ENCODE results near the gene B9D2.

Gene B9D2

GRCh38 chr19:41327576-41328156 lies 36.3 kb downstream of the B9D2 start:
- peak; percentile 51 for DNase-seq (ENCODE audit: low read depth, low spot score)

GRCh38 chr19:41327076-41327575 lies 36.8 kb downstream of the B9D2 start:
- DNase-seq (ENCODE audit: low read depth, low spot score) = no peak

- no peak for DNase-seq (ENCODE audit: low read depth, low spot score)
Measured at GRCh38 chr19:41325947-41326706, 37.8 kb downstream of the B9D2 start.

- no peak for DNase-seq (ENCODE audit: low read depth, low spot score)
Measured at GRCh38 chr19:41325640-41325946, 38.4 kb downstream of the B9D2 start.

GRCh38 chr19:41324921-41325639 lies 38.9 kb downstream of the B9D2 start:
- no peak for DNase-seq (ENCODE audit: low read depth, low spot score)

- DNase-seq (ENCODE audit: low read depth, low spot score) = no peak
Measured at GRCh38 chr19:41324231-41324702, 39.7 kb downstream of the B9D2 start.

- no peak for DNase-seq (ENCODE audit: low read depth, low spot score)
Measured at GRCh38 chr19:41323430-41324125, 40.4 kb downstream of the B9D2 start.

GRCh38 chr19:41323023-41323422 lies 40.9 kb downstream of the B9D2 start:
- no peak for DNase-seq (ENCODE audit: low read depth, low spot score)

- DNase-seq (ENCODE audit: low read depth, low spot score) = no peak
Measured at GRCh38 chr19:41322451-41322850, 41.5 kb downstream of the B9D2 start.

GRCh38 chr19:41321600-41322270 lies 42.2 kb downstream of the B9D2 start:
- DNase-seq (ENCODE audit: low read depth, low spot score) = no peak

GRCh38 chr19:41321204-41321599 lies 42.7 kb downstream of the B9D2 start:
- DNase-seq (ENCODE audit: low read depth, low spot score) = no peak

- DNase-seq (ENCODE audit: low read depth, low spot score) = no peak
Measured at GRCh38 chr19:41320568-41320967, 43.4 kb downstream of the B9D2 start.

- no peak for DNase-seq (ENCODE audit: low read depth, low spot score)
Measured at GRCh38 chr19:41320185-41320518, 43.8 kb downstream of the B9D2 start.

GRCh38 chr19:41319500-41320184 lies 44.3 kb downstream of the B9D2 start:
- no peak for DNase-seq (ENCODE audit: low read depth, low spot score)

GRCh38 chr19:41318696-41319499 lies 45.1 kb downstream of the B9D2 start:
- no peak for DNase-seq (ENCODE audit: low read depth, low spot score)

- DNase-seq (ENCODE audit: low read depth, low spot score) = no peak
Measured at GRCh38 chr19:41316306-41316920, 47.5 kb downstream of the B9D2 start.

- no peak for DNase-seq (ENCODE audit: low read depth, low spot score)
Measured at GRCh38 chr19:41311613-41312012, 52.3 kb downstream of the B9D2 start.

- DNase-seq (ENCODE audit: low read depth, low spot score) = no peak
Measured at GRCh38 chr19:41311072-41311471, 52.9 kb downstream of the B9D2 start.

GRCh38 chr19:41310033-41310831 lies 53.7 kb downstream of the B9D2 start, which contains the start of gene CCDC97:
Gene CCDC97 (plus strand): TSS chr19:41310172. CDS start chr19:41310311, 139 bp downstream.
- DNase-seq (ENCODE audit: low read depth, low spot score) = peak; percentile 72
